ENCODE results near the gene ZNF276.

ZNF276 gene

GRCh38 chr16:89787365-89787805 lies 66.0 kb downstream of the ZNF276 start:
- H3K9ac ChIP-seq (ENCODE audit: insufficient read length, low read depth) = no peak overlapping the region
- no peak overlapping the region for H3K4me3 ChIP-seq (ENCODE audit: insufficient read length, low read depth)
- no peaks in the 10 kb centered on the region for H3K9me3 ChIP-seq (ENCODE audit: insufficient read depth, low read length)
- no peak for TF ChIP-seq ZNF274 (IDR thresholded peaks at IDR 0.05; ENCODE audit: low read depth, low read length)
- TF ChIP-seq SUZ12 (IDR thresholded peaks at IDR 0.05; ENCODE audit: extremely low read depth, insufficient read depth, insufficient read length) = no peak
- no peak for TF ChIP-seq YY1 (IDR thresholded peaks at IDR 0.05; ENCODE audit: insufficient read depth, insufficient read length)
- DNase-seq (ENCODE audit: low read depth, low spot score) = no peak
- H3K36me3 ChIP-seq (ENCODE audit: insufficient read depth, insufficient read length, low read length) = peaks cover 92% of the 10 kb centered on the region
- no peaks in the 10 kb centered on the region for H3K27me3 ChIP-seq (ENCODE audit: insufficient read depth, insufficient read length)
- no peaks in the 10 kb centered on the region for H3K4me1 ChIP-seq (ENCODE audit: insufficient read depth, insufficient read length)
